Measurements from ENCODE around the gene RO60. TPM values are rescaled to one million over a fixed set of nuclear protein-coding genes. Genes with fewer than 3 reads are reported as not detected.

RO60 gene
- total RNA-seq, 1 donor from 2014 or later: 200 TPM

GRCh38 chr1:193019442-193020026 is 39.9 kb upstream of the RO60 start:
- TF ChIP-seq EZH2 (IDR thresholded peaks at IDR 0.05) (no peak), EZH2phosphoT487 (IDR thresholded peaks at IDR 0.05) (no peak), CTCF (IDR thresholded peaks at IDR 0.05) (peak; percentile 65)
- Histone ChIP-seq H3K27me3 (no peaks in the 10 kb centered on the region), H3K4me1 (no peaks in the 10 kb centered on the region), H3K9ac (no peak overlapping the region), H2AFZ (replicated peaks) (no peak overlapping the region), H4K20me1 (ENCODE audit: low read depth) (no peaks in the 10 kb centered on the region), H3K36me3 (no peaks in the 10 kb centered on the region), H3K9me3 (ENCODE audit: low read depth) (no peaks in the 10 kb centered on the region), H3K4me3 (no peak overlapping the region), H3K4me2 (no peak overlapping the region), H3F3A (ENCODE audit: low read depth) (no peaks in the 10 kb centered on the region), H3K79me2 (ENCODE audit: low read depth) (no peaks in the 10 kb centered on the region), H3K27ac (no peak overlapping the region)
- no peak overlapping the region for H3K4me3 Mint-ChIP-seq
- no peaks in the 10 kb centered on the region for H3K27me3 Mint-ChIP-seq (ENCODE audit: insufficient read depth, low read depth)
- H3K4me1 Mint-ChIP-seq: no peaks in the 10 kb centered on the region
- no peak overlapping the region for H3K27ac Mint-ChIP-seq
- peaks cover 4% of the 10 kb centered on the region for H3K36me3 Mint-ChIP-seq
- peak; percentile 61 for DNase-seq (ENCODE audit: low spot score)
- H3K9me3 Mint-ChIP-seq: no peaks in the 10 kb centered on the region

- Mint-ChIP-seq H3K4me3 (no peak overlapping the region), H3K4me1 (no peaks in the 10 kb centered on the region), H3K9me3 (no peaks in the 10 kb centered on the region), H3K27me3 (ENCODE audit: insufficient read depth, low read depth) (no peaks in the 10 kb centered on the region), H3K27ac (no peak overlapping the region), H3K36me3 (peaks cover 10% of the 10 kb centered on the region)
- Histone ChIP-seq H3K4me3 (no peak overlapping the region), H4K20me1 (ENCODE audit: low read depth) (no peaks in the 10 kb centered on the region), H3K4me2 (no peak overlapping the region), H3K9me3 (ENCODE audit: low read depth) (no peaks in the 10 kb centered on the region), H3K27ac (no peak overlapping the region), H2AFZ (replicated peaks) (no peak overlapping the region), H3K27me3 (no peaks in the 10 kb centered on the region), H3K4me1 (no peaks in the 10 kb centered on the region), H3K79me2 (ENCODE audit: low read depth) (no peaks in the 10 kb centered on the region), H3F3A (ENCODE audit: low read depth) (no peaks in the 10 kb centered on the region), H3K36me3 (no peaks in the 10 kb centered on the region), H3K9ac (no peak overlapping the region)
- TF ChIP-seq EZH2 (IDR thresholded peaks at IDR 0.05): no peak
- TF ChIP-seq CTCF (IDR thresholded peaks at IDR 0.05): no peak
- no peak for TF ChIP-seq EZH2phosphoT487 (IDR thresholded peaks at IDR 0.05)
- no peak for DNase-seq (ENCODE audit: low spot score)
Measured at GRCh38 chr1:193025218-193025617, 34.2 kb upstream of the RO60 start.

- Histone ChIP-seq H4K20me1 (ENCODE audit: low read depth) (no peaks in the 10 kb centered on the region), H3F3A (ENCODE audit: low read depth) (no peaks in the 10 kb centered on the region), H3K4me1 (no peaks in the 10 kb centered on the region), H2AFZ (replicated peaks) (no peak overlapping the region), H3K9ac (no peak overlapping the region), H3K27me3 (no peaks in the 10 kb centered on the region), H3K36me3 (peaks cover 3% of the 10 kb centered on the region), H3K27ac (no peak overlapping the region), H3K9me3 (ENCODE audit: low read depth) (no peaks in the 10 kb centered on the region), H3K79me2 (ENCODE audit: low read depth) (peaks cover 37% of the 10 kb centered on the region), H3K4me3 (no peak overlapping the region), H3K4me2 (no peak overlapping the region)
- Mint-ChIP-seq H3K27me3 (ENCODE audit: insufficient read depth, low read depth) (no peaks in the 10 kb centered on the region), H3K4me1 (no peaks in the 10 kb centered on the region), H3K9me3 (peaks cover 9% of the 10 kb centered on the region), H3K36me3 (peaks cover 19% of the 10 kb centered on the region), H3K27ac (no peak overlapping the region), H3K4me3 (no peak overlapping the region)
- TF ChIP-seq CTCF (IDR thresholded peaks at IDR 0.05) (no peak), EZH2phosphoT487 (IDR thresholded peaks at IDR 0.05) (no peak), EZH2 (IDR thresholded peaks at IDR 0.05) (no peak)
- no peak for DNase-seq (ENCODE audit: low spot score)
Measured at GRCh38 chr1:193030280-193030679, 29.1 kb upstream of the RO60 start.
